ENCODE data around the gene NRP2.

- TF ChIP-seq CTCF (conservative IDR thresholded peaks at IDR 0.05 in 1 of 2, IDR thresholded peaks at IDR 0.05 in 1 of 2; ENCODE audit: extremely low read depth in 1 of 2, insufficient read depth in 1 of 2, low read depth in 1 of 2, low read length in 2 of 2): no peak
- no peak for TF ChIP-seq EZH2 (IDR thresholded peaks at IDR 0.05; ENCODE audit: borderline replicate concordance, low read length)
These were observed 82.8 kb downstream of the NRP2 start for GRCh38 chr2:205765151-205765550.

All from mammary epithelial cell (primary cell).